Endothelial cell of umbilical vein (primary cell): Measurements from ENCODE around the gene KCTD17. TPM values are rescaled to one million over a fixed set of nuclear protein-coding genes. Genes with fewer than 3 reads are reported as not detected.

Experiments
- BruUV-seq: library from RNA; stranded (reverse); fragments of 400-500 nt; replicated peaks from 2 replicates; lab custom pipeline; 2021; lab: Mats Ljungman, UMichigan
- CTCF ChIA-PET: fragments of 300-600, 350-600 bp; sonication (Branson Sonifier 250); formaldehyde crosslinking; loops from one replicate; lab custom pipeline; 2021; ENCODE audit warnings: antibody characterized with exemption, inconsistent platforms; lab: Charles Lee
- POLR2A ChIA-PET: fragments of 300-600, 350-600 bp; sonication (Branson Sonifier 250); formaldehyde crosslinking; loops from one replicate; lab custom pipeline; 2021; ENCODE audit warnings: antibody characterized with exemption, inconsistent platforms; lab: Charles Lee
- DNase-seq: peaks from one replicate; pipeline ENCODE4 v3.0.0-alpha.2; 2011; ENCODE audit warnings: low read depth, low spot score
- FAIRE-seq: peaks from 2 replicates; lab custom pipeline; 2011; peaks lifted over from hg19 to GRCh38; lab: Jason Lieb, UNC
- H2AFZ ChIP-seq: 2 replicates; pipeline ENCODE4 v1.6.0; 2012; ENCODE audit warnings: low read depth, low read length, control low read depth, inconsistent platforms
- H3K27ac ChIP-seq: 2 replicates; pipeline ENCODE4 v1.5.1; 2011; ENCODE audit warnings: low read depth, mild to moderate bottlenecking, control low read depth, low read length, moderate library complexity; ENCODE audit not compliant: insufficient read depth
- H3K27me3 ChIP-seq, 2 experiments: 2 replicates each; pipeline versions ENCODE4 v1.6.0 to v1.6.1; 2011; ENCODE audit warnings: low read length in 2 of 2, mixed read lengths in 1 of 2; ENCODE audit not compliant: control insufficient read depth in 2 of 2, insufficient read depth in 2 of 2
- H3K36me3 ChIP-seq, 2 experiments: 2 replicates in 1 of 2; 3 replicates in 1 of 2; pipeline ENCODE4 v1.5.1; 2011; ENCODE audit warnings: low read length in 2 of 2, mild to moderate bottlenecking in 1 of 2, moderate library complexity in 1 of 2; ENCODE audit not compliant: control insufficient read depth in 2 of 2, insufficient read depth in 2 of 2; ENCODE audit errors: extremely low read depth in 1 of 2
- H3K4me1 ChIP-seq: 3 replicates; pipeline ENCODE4 v1.5.1; 2011; ENCODE audit warnings: mild to moderate bottlenecking, low read length; ENCODE audit not compliant: control insufficient read depth, insufficient read depth; ENCODE audit errors: extremely low read depth
- H3K4me2 ChIP-seq: 2 replicates; pipeline ENCODE4 v1.6.1; 2011; ENCODE audit warnings: low read length, control low read depth, mixed read lengths; ENCODE audit not compliant: insufficient read depth
- H3K4me3 ChIP-seq, 3 experiments: fragments of 200-600 bp in 1 of 3; sonication (generic), shearing (Covaris generic) in 1 of 3; replicated peaks in 1 of 3; 2 replicates each; pipeline ENCODE4 v1.5.1; 2011 to 2016; ENCODE audit warnings: control low read depth in 3 of 3, low read length in 3 of 3, mild to moderate bottlenecking in 2 of 3, inconsistent platforms in 1 of 3, low read depth in 1 of 3, moderate library complexity in 1 of 3; ENCODE audit not compliant: insufficient read depth in 1 of 3
- H3K79me2 ChIP-seq: 2 replicates; pipeline ENCODE4 v1.6.0; 2012; ENCODE audit warnings: low read length, inconsistent platforms; ENCODE audit not compliant: control insufficient read depth, insufficient read depth
- H3K9ac ChIP-seq: replicated peaks from 2 replicates; pipeline ENCODE3; 2011; ENCODE audit warnings: low read length, control low read depth; ENCODE audit not compliant: insufficient read depth; ENCODE audit errors: extremely low read depth
- H3K9me1 ChIP-seq: replicated peaks from 3 replicates; pipeline ENCODE4 v1.6.0; 2011; ENCODE audit warnings: mild to moderate bottlenecking, low read length; ENCODE audit not compliant: control insufficient read depth, insufficient read depth; ENCODE audit errors: extremely low read depth
- H3K9me3 ChIP-seq: replicated peaks from 2 replicates; pipeline ENCODE4 v1.5.1; 2012; ENCODE audit warnings: low read length, inconsistent platforms; ENCODE audit not compliant: control insufficient read depth, insufficient read depth
- H4K20me1 ChIP-seq: replicated peaks from 2 replicates; pipeline ENCODE3; 2011; ENCODE audit warnings: mild to moderate bottlenecking, low read length; ENCODE audit not compliant: control insufficient read depth, insufficient read depth; ENCODE audit errors: extremely low read depth
- EZH2 ChIP-seq: IDR thresholded peaks from 2 replicates; pipeline ENCODE4 v1.6.1; 2012; ENCODE audit warnings: borderline replicate concordance, low read depth, mild to moderate bottlenecking, moderate library complexity, low read length, inconsistent platforms; ENCODE audit not compliant: severe bottlenecking
- FOS ChIP-seq: IDR thresholded peaks from 2 replicates; pipeline ENCODE4 v1.6.1; 2011; ENCODE audit warnings: mild to moderate bottlenecking, low read length, moderate library complexity, borderline replicate concordance; ENCODE audit not compliant: insufficient read depth
- GATA2 ChIP-seq: IDR thresholded peaks from 2 replicates; pipeline ENCODE4 v1.7.0; 2011; ENCODE audit warnings: low read depth, mild to moderate bottlenecking, moderate library complexity, mixed read lengths, low read length; ENCODE audit not compliant: insufficient read length, insufficient read depth
- JUN ChIP-seq: IDR thresholded peaks from 2 replicates; pipeline ENCODE4 v1.6.1; 2011; ENCODE audit warnings: borderline replicate concordance, low read depth; ENCODE audit not compliant: insufficient read length, insufficient read depth
- MYC ChIP-seq: IDR thresholded peaks from one replicate; pipeline ENCODE4 v1.6.1; 2011; ENCODE audit warnings: mild to moderate bottlenecking, low read depth, low read length
- POLR2A ChIP-seq: IDR thresholded peaks from 2 replicates; pipeline ENCODE4 v1.6.1; 2012; ENCODE audit warnings: low read depth, mild to moderate bottlenecking, control low read depth, low read length
- POLR2AphosphoS5 ChIP-seq: IDR thresholded peaks from 2 replicates; pipeline ENCODE4 v1.6.1; 2012; ENCODE audit warnings: low read depth, mild to moderate bottlenecking, control low read depth, low read length, moderate library complexity; ENCODE audit not compliant: insufficient read depth
- dilution Hi-C: fragments of 300-500 bp; cut with MboI; formaldehyde crosslinking; loops from one replicate; pipeline ENCODE4 v1.15.0; 2019; ENCODE audit warnings: low sequenced_read_pairs; ENCODE audit not compliant: extremely low pct_ligation_motif_present
- intact Hi-C: fragments of 100-400 bp; cut with micrococcal nuclease; formaldehyde crosslinking; loops from one replicate; pipeline ENCODE4 v1.10.0; 2022
- polyA plus RNA-seq, 4 experiments: library from polyadenylated mRNA; depleted of rRNA in 3 of 4; stranded (reverse) in 3 of 4; unstranded in 1 of 4; fragments of >200 nt; gene quantifications; 2 replicates each; pipeline versions ENCODE4 v1.2.1 to v1.2.3, GENCODE V29; 2011 to 2012; ENCODE audit warnings: missing spikeins in 1 of 4
- total RNA-seq: library from RNA; stranded (reverse); gene quantifications from 2 replicates; pipeline ENCODE4 v1.2.3, GENCODE V29; 2021
- TF ChIP-seq, protein P1 (sequence below): IDR thresholded peaks from 2 replicates; pipeline ENCODE4 v1.6.1; 2011; ENCODE audit not compliant: insufficient read depth, insufficient read length
- TF ChIP-seq, protein P2 (sequence below), 2 donors: IDR thresholded peaks; 1 replicate in 1 of 2; 2 replicates in 1 of 2; pipeline ENCODE4 v1.5.1; 2011; ENCODE audit warnings: low read length in 2 of 2, mild to moderate bottlenecking in 2 of 2, moderate library complexity in 2 of 2, control low read depth in 1 of 2, inconsistent platforms in 1 of 2, low read depth in 1 of 2; ENCODE audit not compliant: insufficient read depth in 1 of 2; ENCODE audit errors: extremely low read depth in 1 of 2

Gene KCTD17
- total and polyA plus RNA-seq, 2 donors (not counting 3 experiments of a cell fraction or from before 2014, with no cell fraction given), result 59.2 to 73.0 TPM

DNA sequence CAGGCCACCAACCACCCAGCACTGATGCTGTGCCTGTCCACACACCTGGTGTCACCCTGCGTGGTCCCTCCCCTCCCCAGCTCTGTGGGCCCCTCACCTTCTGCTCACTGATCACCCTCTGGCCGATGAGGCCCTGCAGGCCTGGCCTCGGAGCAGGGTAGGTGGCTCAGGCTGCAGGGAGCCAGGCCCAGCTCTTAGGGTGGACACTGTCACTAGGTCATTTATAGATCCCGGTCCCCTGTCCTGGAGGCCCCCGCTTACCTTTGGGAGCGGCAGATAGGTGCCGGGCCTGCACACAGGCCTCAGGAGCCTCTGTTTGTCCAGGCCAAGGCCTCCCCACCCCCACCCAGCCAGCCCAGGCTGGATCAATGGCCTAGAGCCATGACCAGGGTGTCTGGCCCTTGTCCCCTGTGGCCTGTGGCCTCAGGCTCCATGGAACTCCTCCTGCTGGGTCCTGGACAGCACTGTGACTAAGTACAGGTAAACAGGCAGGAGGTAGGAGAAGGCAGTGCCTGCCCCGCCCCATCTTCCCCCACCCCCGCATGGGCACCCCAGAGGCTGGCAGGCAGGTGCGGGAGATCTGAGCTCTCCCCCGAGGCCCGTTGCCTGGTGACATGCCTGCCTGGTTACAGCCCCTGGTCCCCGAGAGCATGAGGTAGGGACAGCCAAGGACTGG, 57.8 kb downstream of the KCTD17 start, which contains the start of gene TMPRSS6:
TSS of gene TMPRSS6 (minus strand) at position 472 of the 676 bp plus-strand sequence. CDS start 6,296 bp downstream, outside the sequence.
- Histone ChIP-seq H3K4me2 (no peak within 1 kb of the TSS), H3K27me3 (peaks cover 0 to 1% of the 10 kb centered on the region in 2 experiments), H3K9me3 (no peaks in the 10 kb centered on the region), H3K9ac (no peak within 1 kb of the TSS), H3K9me1 (no peaks in the 10 kb centered on the region), H2AFZ (no peak within 1 kb of the TSS), H4K20me1 (no peaks in the 10 kb centered on the region), H3K79me2 (no peaks in the 10 kb centered on the region), H3K36me3 (no peaks in the 10 kb centered on the region), H3K4me1 (no peaks in the 10 kb centered on the region), H3K27ac (no peak within 1 kb of the TSS), H3K4me3 (no peak within 1 kb of the TSS)
- FAIRE-seq (no peak), DNase-seq (no peak)
- TF ChIP-seq, protein P1, sequence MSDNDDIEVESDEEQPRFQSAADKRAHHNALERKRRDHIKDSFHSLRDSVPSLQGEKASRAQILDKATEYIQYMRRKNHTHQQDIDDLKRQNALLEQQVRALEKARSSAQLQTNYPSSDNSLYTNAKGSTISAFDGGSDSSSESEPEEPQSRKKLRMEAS, result no peak
- no peak for TF ChIP-seq POLR2AphosphoS5
- no peak for TF ChIP-seq MYC
- no peak for TF ChIP-seq GATA2
- TF ChIP-seq EZH2, result no peak
- no peak for TF ChIP-seq JUN
- TF ChIP-seq, protein P2, sequence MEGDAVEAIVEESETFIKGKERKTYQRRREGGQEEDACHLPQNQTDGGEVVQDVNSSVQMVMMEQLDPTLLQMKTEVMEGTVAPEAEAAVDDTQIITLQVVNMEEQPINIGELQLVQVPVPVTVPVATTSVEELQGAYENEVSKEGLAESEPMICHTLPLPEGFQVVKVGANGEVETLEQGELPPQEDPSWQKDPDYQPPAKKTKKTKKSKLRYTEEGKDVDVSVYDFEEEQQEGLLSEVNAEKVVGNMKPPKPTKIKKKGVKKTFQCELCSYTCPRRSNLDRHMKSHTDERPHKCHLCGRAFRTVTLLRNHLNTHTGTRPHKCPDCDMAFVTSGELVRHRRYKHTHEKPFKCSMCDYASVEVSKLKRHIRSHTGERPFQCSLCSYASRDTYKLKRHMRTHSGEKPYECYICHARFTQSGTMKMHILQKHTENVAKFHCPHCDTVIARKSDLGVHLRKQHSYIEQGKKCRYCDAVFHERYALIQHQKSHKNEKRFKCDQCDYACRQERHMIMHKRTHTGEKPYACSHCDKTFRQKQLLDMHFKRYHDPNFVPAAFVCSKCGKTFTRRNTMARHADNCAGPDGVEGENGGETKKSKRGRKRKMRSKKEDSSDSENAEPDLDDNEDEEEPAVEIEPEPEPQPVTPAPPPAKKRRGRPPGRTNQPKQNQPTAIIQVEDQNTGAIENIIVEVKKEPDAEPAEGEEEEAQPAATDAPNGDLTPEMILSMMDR (IDR thresholded peaks at IDR 0.05; ENCODE audit: extremely low read depth in 1 of 2, insufficient read depth in 1 of 2, low read depth in 1 of 2, low read length in 2 of 2), result no peak
- no peak for TF ChIP-seq FOS
- TF ChIP-seq POLR2A, result no peak
- POLR2A ChIA-PET, result no interaction called here
- CTCF ChIA-PET, result no interaction called here
- dilution Hi-C loops, result no loop called here
- no TSS peak for BruUV-seq
- intact Hi-C loops, result no loop called here
